HUDEP-2 (cell line): Measurements from ENCODE around the gene DPH1.

ENCODE experiments used
- DNase-seq, 76 experiments: peaks; one replicate each; lab custom pipeline; 2025; ENCODE audit not compliant: unreplicated experiment in 76 of 76; lab: John Stamatoyannopoulos, UW

The DPH1 gene

DNA sequence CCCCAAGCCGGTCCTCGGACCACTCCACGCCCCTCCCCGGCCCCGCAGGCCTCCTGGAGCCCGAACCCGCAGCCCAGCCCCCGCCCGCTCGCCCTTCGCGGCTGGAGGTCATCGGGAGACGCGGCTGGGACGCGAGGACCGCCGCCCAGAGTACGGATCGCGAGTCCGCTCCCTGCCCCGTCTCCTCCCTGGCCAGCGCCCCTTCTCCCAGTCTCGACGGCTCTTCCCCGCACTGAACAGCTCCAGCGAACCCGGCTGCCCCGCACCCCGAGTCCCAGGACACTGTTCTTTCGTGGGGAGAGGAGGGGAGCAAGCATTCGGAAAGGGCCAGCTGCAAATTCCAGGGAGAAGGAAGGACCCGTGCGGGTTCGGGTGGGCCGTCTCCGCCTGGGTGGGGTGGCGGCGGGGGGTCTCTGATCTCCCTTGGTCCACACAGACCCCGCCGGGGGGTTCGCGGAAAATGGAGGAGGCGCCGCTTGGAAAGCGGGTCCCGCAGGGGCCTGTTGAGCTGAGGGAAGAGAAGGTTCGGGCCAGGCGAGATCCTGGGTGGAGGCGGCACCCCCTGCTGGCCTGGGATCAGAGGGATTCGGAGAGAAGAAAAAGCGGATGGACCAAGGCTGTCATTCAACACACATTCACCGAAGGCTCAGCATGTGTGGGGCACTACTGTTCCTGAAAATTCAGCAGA is 4.2 kb upstream of the DPH1 start:
- DNase-seq, result peak in 8 of 76 experiments; percentile 3 to 38 (median 18)

DNA sequence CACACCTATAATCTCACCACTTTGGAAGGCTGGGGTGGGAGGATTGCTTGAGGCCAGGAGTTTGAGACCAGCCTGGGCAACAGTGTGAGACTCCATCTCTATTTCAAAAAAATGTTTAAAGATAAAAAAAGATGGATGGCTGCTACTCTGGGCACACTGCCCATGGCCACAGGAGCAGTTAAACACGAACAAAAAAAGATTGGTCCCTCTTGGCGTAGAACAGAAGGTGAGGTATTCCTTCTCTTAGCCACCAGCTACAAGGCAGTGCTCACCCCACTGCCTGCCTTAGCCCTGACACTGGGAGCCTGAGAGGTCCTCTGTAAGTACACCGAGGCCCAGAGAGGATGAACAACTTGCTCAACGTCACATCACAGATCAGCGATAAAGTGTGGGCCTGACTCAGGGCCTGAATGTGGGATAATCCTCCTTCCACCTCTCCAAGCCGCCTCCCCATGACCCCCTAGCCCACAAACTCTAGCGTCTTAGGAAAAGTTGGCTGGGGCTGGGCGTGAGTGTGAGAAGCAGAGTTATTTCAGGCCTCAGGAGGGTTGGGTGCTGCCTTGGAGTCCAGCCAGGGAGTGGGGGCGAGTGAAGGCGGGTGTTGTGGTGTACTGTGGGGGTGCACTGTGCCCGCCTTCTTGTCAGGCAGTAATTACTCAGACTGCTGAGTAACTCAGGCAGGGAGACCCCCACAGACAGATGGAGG is 2.3 kb upstream of the DPH1 start:
- DNase-seq, result peak in 35 of 76 experiments; percentile 9 to 65 (median 31)

DNA sequence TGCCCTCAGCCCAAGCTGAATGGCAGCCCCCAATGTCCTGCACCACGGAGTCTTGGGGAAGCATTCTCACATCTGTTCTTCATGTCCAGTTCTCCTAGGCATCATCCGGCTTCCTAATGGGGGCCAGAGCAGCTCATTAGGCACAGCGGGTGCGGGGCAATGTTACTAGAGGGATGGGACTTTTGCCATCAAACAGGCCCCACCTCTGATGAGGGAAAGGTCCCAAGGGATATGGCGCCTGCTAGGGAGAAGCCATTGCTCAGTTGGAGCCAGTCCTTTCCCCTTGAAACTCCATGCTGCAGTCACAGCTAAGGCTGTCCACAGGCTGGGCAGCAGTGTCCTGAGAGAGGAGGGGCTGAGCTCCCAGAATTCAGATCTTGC is 1.7 kb upstream of the DPH1 start:
- DNase-seq, result no peak

DNA sequence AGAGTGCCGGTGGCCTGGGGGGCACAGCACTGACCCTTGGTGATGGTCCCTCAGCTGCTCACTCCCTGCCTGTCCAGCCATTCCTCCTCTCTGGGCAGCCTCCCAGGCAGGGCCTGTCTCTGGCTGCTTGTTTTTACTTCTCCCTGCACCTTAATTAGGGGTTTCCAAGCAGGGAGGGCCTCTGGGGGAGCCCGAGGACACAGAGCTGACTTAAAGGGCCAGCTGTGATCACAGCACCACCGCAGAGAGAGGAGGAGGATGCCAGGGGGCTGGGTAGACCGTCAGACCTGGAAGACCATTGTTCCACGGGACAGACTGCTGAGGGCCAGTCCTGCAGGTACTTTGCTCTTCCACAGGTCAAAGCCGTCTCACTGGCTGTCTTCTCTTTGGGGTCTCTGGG is 1.2 kb upstream of the DPH1 start:
- peak in 2 of 76 experiments; percentile 9 to 15 for DNase-seq

DNA sequence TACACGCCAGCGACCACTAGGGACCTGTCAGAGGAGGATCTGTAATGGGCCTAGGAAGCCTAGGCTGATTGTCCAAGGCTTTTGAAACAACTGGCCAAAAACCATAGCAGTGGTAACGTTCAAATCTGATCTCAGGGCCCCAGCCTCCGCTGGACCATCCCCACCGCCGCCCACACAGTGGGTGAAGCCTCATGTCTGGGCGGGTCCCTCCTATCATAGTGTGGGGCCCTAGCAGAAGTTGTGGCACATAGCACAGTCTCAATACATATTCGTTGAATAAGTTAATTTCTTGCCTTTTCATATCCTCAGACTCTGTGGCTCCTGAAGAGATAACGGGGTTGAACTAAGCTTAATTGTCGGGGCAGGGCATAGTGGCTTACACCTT is 818 bp downstream of the DPH1 start:
- DNase-seq, result peak in 73 of 76 experiments; percentile 41 to 93 (median 76)

DNA sequence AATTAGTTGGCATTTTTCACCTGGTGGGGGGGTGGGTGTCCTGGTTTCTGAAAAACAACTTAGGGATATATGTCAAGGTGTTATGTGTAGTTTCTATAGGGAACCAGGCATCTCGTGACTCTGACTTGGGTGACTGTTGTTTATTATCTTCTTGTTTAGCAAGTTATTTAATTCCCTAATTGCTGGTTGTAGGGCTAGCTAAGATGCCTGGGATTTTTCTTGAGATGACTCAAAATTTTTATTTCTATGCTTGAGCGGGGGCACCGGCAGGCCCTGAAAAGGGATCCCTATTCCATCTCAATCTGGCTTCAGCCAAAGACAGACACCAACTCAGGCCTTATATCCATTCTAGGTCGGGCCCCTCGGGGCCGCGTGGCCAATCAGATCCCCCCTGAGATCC is 3.2 kb downstream of the DPH1 start:
- DNase-seq, result no peak

DNA sequence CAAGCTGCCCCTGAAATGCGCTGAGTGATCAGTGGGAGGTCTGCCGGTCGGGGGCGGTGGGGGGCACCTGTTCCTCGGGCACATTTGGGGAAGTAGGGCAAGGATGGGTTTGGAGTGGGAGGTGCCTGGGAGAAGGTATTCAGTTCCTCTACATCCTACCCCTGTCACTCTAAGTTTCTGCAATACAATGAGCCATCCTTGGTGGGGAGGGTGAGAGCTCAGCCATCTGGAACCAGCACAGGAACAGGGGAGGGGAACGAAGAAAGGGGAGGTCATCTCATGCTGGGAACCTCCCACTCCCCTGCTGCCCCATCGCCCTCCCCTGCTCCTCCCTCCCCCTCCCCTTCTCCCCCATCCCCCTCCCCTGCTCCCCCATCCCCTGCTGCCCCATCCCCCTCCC is 4.2 kb downstream of the DPH1 start:
- DNase-seq, result no peak

DNA sequence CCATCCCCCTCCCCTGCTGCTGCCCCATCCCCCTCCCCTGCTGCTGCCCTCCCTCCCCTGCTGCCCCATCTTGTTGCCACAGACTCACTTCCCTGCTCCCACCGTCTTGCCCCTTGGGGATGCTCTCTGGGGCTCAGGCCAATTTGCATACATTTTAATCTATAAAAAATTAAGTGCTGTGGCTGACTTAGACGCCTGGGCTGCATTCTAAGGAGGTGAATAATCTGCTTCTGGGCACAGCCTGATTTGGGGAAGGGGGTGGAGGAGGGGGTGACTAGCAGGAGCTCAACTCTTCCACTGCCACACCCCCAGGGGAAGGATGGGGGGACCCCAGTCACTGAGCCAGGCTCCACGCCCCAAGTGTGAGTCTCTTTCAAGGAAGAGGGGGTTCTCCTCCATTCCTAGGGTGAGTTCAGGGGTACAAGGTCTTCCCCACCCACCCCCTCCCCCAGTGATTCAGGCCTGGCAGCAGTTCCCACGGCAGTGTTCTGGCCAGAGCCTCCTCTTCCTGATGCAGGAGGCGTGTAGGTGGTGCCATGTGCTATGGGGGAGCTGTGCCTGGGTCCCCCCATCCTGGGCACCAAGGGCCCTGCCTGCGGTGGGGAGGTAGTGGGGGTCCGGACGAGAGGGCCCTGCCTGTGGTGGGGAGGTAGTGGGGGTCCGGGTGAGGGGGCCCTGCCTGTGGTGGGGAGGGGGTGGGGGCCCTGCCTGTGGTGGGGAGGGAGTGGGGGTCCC is 5.0 kb downstream of the DPH1 start:
- no peak for DNase-seq

DNA sequence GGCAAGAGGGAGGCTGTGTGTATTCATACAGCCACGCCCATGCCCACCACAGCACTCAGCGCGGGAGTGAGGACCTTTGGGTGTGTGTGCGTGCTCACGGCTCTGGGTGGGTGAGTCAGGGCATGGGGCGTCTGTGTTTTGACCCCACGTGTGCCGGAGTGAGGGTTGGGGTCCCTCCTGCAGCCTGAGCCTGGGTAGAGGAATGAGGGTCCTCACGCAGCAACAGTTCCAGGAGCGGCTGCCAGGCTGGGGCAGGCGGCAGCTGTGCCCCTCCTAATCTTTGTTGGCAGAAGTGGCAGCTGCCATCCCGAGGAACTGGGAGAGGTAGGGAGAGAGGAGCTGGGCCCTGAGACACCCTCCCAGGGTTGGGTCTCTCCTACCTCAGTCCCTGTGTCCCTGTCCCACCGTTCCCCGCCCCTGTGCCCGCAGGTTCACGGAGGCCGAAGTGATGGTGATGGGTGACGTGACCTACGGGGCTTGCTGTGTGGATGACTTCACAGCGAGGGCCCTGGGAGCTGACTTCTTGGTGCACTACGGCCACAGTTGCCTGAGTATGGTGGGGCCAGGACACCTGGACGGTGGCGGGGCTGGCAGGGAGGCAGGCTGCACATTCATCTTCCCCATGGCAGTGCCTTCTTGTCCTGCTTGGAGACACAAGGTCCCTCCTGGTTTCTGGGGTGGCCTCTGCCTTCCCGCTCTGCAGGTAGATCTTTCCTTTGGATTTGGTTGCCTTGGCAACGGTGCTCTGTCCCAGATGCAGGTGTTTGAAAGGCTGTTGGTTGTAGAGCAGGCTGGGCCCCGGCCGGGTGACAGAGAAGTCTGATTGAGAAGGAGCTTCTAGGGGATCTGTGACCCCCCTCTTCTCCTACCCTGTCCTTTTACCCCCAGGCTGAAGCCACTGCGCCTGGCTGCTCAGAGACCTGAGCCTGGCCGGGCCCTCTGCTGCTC is 5.9 kb downstream of the DPH1 start:
- no peak for DNase-seq

DNA sequence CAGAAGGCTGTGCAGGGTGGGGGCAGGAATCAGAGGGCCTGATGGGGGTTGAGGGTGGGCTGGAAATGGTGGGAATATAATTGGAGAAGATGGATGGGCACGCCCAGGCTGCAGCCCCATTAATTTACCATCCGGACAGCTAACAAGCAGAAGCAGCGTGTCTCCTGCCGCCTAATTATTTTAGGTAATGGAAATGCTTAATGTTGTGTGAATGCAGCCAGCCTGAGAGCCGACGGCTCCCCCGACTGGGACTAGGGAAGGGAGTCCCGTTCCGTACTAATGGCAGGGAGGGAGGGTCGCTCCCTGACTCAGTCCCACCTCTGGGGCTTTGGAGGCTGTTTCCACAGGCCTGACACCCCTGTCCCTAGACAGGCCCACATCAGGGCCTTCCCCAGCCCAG is 7.2 kb downstream of the DPH1 start:
- DNase-seq, result no peak

DNA sequence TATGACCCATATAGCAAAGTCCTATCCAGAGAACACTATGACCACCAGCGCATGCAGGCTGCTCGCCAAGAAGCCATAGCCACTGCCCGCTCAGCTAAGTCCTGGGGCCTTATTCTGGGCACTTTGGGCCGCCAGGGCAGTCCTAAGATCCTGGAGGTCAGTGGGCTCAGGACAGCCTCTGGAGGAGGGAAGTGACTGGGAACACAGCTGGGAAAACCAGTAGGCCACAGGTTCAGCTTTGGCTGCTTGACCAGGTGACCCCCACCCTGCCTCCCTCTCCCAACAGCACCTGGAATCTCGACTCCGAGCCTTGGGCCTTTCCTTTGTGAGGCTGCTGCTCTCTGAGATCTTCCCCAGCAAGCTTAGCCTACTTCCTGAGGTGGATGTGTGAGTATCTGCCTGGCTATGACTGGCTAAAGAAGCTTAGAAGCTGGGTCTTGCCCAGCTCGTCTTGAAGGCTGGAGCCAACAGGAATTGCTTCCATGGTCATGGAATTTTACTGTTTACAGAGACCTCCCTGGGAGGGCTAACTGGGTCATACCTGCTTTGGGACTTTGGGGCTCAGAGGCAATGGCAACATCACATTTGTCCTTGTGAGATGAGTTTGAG is 10.4 kb downstream of the DPH1 start:
- DNase-seq, result no peak

DNA sequence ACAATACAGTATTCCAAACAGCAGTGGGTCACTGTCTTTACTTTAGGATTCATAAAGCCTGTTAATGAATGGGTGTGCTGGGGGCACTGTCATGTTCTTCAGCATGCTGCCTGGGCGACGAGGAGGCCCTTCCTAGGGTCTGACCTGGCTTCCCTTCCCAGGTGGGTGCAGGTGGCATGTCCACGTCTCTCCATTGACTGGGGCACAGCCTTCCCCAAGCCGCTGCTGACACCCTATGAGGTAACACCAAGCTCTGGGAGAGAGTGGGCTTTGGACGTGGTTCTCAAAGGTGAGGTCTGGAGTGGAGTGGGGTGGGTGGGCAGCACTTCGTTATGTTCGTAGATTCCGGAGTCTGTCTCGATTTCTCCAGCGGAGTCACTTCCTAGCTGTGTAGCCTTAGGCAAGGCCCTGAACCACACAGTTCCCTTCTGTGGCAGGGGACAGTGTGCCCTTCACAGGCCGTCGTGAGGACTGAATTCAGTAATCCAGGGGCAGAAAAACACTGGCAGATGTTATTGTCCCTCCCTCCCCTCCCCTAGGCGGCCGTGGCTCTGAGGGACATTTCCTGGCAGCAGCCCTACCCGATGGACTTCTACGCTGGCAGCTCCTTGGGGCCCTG is 11.1 kb downstream of the DPH1 start:
- peak in 1 of 76 experiments; percentile 53 for DNase-seq

DNA sequence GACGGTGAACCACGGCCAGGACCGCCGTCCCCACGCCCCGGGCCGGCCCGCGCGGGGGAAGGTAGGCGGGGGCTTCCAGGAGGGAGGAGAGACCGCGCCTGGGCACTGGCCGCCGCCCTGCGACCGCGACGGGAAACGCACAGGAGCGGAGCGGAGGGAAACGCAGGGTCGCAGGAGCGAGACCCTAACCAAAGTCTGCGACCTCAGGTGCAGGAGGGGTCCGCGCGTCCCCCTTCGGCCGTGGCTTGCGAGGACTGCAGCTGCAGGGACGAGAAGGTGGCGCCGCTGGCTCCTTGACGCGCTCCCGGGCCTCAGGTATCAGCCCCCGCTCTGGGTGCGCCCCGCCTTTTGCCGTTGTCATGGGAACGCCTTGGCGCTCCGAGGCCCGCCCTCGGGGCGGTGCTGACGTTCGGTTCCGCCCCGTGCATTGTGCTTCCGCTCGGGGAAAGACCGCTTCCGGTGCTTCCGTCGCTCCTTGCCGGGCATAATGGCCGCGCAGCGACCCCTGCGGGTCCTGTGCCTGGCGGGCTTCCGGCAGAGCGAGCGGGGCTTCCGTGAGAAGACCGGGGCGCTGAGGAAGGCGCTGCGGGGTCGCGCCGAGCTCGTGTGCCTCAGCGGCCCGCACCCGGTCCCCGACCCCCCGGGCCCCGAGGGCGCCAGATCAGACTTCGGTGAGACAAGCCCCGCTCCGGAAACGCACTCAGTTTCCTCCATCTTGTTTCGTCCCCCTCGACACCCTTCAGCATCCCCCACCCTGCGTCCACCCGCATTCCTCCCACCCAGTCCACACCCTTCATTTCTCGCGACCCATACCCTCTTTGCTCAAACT is 11.8 kb downstream of the DPH1 start, which contains the start of gene OVCA2:
Gene OVCA2 (plus strand): TSS at position 462 of the 829 bp plus-strand sequence. CDS start 26 bp downstream, at position 488.
- peak in 74 of 76 experiments; percentile 48 to 97 (median 93) for DNase-seq

DNA sequence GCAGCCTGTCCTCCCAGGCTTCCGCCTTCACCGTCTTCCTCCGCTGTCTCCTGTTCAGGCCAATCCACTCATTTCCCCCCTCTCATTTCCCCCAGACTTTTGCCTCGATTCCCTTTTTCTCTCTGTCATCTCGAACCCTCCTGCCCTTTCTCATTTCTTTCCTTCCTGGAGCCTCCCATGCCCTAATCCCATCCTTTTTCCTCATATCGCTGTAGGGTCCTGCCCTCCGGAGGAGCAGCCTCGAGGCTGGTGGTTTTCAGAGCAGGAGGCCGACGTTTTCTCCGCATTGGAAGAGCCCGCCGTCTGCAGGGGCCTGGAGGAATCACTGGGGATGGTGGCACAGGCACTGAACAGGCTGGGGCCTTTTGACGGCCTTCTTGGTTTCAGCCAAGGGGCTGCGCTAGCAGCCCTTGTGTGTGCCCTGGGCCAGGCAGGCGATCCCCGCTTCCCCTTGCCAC is 12.5 kb downstream of the DPH1 start:
- DNase-seq, result peak in 1 of 76 experiments; percentile 15

DNA sequence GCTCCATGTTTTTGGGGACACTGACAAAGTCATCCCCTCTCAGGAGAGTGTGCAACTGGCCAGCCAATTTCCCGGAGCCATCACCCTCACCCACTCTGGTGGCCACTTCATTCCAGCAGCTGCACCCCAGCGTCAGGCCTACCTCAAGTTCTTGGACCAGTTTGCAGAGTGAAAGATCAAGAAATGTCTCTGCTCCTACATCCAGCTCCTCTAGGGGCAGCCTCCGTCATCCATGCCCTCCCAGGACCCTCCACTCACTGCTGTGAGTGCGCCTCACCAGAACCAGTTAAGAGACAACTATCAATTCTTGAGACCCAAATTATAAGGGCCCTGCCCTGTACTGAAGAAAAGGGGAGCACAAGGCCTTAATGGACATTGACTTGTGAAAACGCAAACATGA is 13.0 kb downstream of the DPH1 start:
- DNase-seq, result no peak

DNA sequence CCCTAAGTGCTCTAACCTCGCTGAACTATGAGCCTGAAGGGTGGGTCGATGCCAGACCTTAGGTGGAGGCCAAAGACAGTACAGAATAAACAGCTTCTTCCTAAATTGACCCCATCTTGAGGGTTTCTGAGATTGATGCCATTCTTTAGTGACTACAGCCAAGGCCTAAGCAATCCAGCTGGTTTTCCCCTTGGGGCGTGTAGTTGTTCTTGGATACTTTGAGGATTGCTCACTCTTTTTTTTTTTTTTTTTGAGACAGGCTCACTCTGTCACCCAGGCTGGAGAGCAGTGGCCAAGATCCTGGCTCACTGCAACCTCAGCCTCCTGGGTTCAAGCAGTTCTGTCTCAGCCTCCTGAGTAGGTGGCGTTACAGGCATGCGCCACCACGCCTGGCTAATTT is 13.8 kb downstream of the DPH1 start:
- DNase-seq, result no peak

DNA sequence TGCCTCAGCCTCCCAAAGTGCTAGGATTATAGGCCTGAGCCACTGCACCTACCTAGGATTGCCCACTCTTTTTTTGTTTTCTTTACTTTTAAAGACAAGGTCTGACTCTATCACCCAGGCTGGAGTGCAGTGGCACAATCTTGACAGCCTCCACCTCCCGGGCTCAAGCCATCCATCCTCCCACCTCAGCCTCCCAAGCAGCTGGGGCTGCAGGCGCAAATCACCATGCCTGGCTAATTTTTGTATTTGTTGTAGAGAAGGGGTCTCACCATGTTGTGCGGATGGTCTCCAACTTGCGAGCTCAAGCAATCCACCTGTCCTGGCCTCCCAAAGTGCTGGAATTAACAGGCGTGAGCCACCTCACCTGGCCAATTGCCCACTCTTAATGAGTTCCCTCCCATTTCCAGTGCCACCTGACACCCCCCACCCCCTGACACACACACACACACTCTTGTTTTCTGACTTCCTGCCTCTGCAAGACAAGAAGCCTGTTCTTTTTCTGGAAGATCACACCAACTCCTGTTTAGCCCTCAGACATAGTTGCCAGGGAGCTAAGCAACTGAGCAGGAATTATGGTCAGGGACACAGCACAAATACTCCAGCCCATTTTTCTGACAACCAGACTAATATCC is 14.4 kb downstream of the DPH1 start:
- DNase-seq, result no peak

DNA sequence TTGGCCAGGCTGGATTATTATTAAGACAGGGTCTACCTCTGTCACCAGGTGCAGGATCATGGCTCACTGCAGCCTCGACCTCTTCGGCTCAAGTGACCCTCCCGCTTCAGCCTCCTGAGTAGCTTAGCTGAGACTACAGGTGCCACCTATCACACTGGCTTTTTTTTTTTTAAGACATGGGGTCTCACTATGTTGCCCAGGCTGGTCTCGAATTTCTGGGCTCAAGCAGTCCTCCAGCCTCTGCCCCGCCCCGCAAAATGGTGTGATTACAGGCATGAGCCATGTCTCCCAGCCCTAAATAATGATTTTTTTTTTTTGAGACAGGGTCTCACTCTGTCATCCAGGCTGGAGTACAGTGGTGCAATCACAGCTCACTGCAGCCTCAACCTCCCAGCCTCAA is 17.6 kb downstream of the DPH1 start:
- no peak for DNase-seq
